ENCODE measurements around the gene NOP56.

The NOP56 gene

GRCh38 chr20:2703716-2704475, 51.5 kb downstream of the NOP56 start:
- DNase-seq (ENCODE audit: low read depth in 2 of 2), result no peak

DNA sequence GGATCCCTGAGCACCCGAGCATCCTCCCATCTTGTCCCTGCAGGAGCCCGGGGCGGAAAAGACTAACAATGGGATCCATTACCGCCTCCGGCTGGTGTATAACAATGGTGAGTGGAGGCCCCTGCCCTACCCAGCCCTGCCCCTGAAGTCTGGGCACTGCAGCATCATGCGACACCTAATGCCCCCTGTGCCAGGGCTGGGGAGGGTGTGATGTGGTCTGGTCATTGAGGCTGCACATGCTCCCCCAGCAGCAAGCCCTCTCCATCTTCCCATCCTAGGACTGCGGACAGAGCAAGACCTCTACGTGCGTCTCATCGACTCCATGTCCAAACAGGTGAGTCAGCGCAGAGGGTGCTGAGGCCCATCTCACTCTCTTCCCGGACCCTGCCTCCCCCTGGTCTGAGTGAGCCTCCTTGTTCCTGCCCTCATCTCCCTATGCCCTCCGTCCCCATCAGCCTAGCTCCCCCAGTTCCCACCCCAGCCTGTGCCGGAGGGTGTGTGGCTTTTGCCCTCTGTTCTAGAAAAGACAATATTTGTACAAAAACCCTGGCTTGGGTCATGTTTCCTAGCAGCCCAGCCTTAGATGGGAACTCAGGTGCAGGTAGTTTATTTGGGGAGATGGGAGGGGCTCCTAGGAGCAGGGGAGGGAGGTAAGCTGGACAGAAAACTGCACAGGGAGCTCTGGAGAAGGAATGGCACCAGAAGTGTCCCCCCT, 53.7 kb downstream of the NOP56 start:
- DNase-seq (ENCODE audit: low read depth in 2 of 2), result no peak

- no peak for DNase-seq (ENCODE audit: low read depth in 2 of 2)
Measured at GRCh38 chr20:2706688-2707352, 54.4 kb downstream of the NOP56 start.

- no peak for DNase-seq (ENCODE audit: low read depth in 2 of 2)
Measured at GRCh38 chr20:2707353-2708072, 55.1 kb downstream of the NOP56 start.

All from stimulated activated CD8-positive, alpha-beta memory T cell treated with anti-CD3 and anti-CD28 coated beads, Interleukin-2, amount 100 ng/mL, for 1 hour (primary cell).